ENCODE measurements around the gene SESN3.

The SESN3 gene

DNA sequence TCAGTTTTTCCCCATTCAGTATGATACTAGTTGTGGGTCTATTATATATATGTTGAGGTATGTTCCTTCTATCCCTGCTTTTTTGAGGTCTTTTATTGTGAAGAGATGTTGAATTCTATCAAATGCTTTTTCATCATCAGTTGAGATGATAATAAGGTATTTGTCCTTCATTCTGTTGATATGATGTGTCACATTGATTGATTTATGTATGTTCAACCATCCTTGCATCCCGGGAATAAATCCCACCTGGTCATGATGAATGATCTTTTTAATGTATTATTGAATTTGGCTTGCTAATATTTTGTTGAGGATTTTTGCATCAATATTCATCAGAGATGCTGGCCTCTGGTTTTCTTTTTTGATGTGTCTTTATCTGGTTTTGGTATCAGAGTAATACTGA lies 115.4 kb downstream of the SESN3 start:
- DNase-seq, result no peak
